ENCODE results near the gene GATA2. TPM values are rescaled to one million over a fixed set of nuclear protein-coding genes. Genes with fewer than 3 reads are reported as not detected.
A peak's percentile ranks its signal among the peaks of the same experiment; 100 is the strongest.

GATA2 gene
- total RNA-seq, 1 experiment from 2014 or later: 18.6 TPM

GRCh38 chr3:128499724-128500275, 6.8 kb upstream of the GATA2 start:
- H4K20me1 ChIP-seq (ENCODE audit: insufficient read depth): no peaks in the 10 kb centered on the region
- peaks cover 5% of the 10 kb centered on the region; the same call in 1 of the 2 replicates for H3K79me2 ChIP-seq (ENCODE audit: insufficient read depth, low read length)
- no TSS peak for BruUV-seq (replicated peaks)
- intact Hi-C loops (cut with micrococcal nuclease): loop anchor here (5.0 kb wide), 2 partner anchors 72 to 272 kb away; no protein-coding TSS in a partner anchor
- TF ChIP-seq FOSL1 (IDR thresholded peaks at IDR 0.05; ENCODE audit: low read depth): peak; percentile 14; the same call in 1 of the 2 replicates
- TF ChIP-seq ELF1 (IDR thresholded peaks at IDR 0.05; ENCODE audit: borderline replicate concordance, low read depth): no peak
- no peaks in the 10 kb centered on the region for H3K9me3 ChIP-seq (ENCODE audit: control insufficient read depth in 1 of 2, insufficient read depth in 1 of 2, low read depth in 1 of 2, low read length in 2 of 2)
- no peaks in the 10 kb centered on the region for H3K27me3 ChIP-seq (ENCODE audit: insufficient read depth, low read length)
- no peak overlapping the region for H3K9ac ChIP-seq (ENCODE audit: low read length)
- 0 out of 2 replicates have a peak, but pooled peaks have one; percentile 19 for ATAC-seq
- H3K9me2 ChIP-seq (ENCODE audit: insufficient read depth): no peaks in the 10 kb centered on the region
- H3K4me3 ChIP-seq (replicated peaks in 1 of 2; ENCODE audit: low read depth in 1 of 2, low read length in 2 of 2): no peak overlapping the region
- RAD21 ChIA-PET (ENCODE audit: low non-redundant PET in 1 of 2, low total read pairs in 2 of 2, uncharacterized antibody in 2 of 2, unreplicated experiment in 2 of 2): no interaction called here
- no peak for DNase-seq (ENCODE audit: low read depth, low spot score)
- peaks cover 0 to 13% of the 10 kb centered on the region in 2 experiments; a peak in 2 of 4 replicates for H3K4me1 ChIP-seq (ENCODE audit: control insufficient read depth in 1 of 2, insufficient read depth in 2 of 2, low read length in 2 of 2)
- H3K27ac ChIP-seq (ENCODE audit: low read depth, low read length): no peak overlapping the region
- H3K36me3 ChIP-seq (ENCODE audit: control insufficient read depth in 1 of 2, insufficient read depth in 2 of 2, low read length in 2 of 2): no peaks in the 10 kb centered on the region
- CTCF ChIA-PET: no interaction called here
- POLR2A ChIA-PET: no interaction called here
- H3K4me2 ChIP-seq (ENCODE audit: low read length): no peak overlapping the region
- H2AFZ ChIP-seq (ENCODE audit: low read depth, low read length, poor library complexity, severe bottlenecking): no peak overlapping the region

DNA sequence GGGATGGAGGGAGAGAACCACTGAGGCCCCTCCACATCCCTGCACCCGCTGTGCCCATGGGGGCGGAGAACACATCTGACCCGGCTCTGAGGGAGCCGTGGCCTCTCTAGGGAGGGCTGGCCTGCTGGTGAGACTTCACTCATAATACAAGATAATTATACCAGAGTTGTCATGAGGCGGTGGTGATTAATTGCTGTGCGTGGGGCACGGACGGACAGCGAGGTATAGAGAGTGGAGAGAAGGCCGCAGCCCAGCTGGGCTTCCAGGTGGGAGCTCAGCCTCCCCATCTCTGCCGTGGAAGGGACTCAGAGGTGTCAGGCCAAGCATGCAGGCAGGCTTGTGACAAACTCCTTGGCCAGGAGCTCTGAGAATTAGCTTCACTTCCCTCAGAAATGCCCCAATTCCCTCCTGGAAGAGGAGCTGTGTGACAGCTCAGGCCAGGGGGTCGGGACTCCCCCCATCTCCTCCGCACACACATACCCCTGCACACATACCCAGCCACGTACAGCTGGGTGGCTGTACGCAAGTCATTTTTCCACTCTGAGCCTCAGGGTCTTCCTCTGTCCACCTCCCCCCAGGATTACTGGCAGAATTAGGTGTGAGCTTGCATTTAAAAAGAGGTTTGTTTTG, 6.0 kb upstream of the GATA2 start:
- Histone ChIP-seq H4K20me1 (ENCODE audit: insufficient read depth) (no peaks in the 10 kb centered on the region), H3K4me3 (replicated peaks in 1 of 2; ENCODE audit: low read depth in 1 of 2, low read length in 2 of 2) (no peak overlapping the region), H3K9me2 (ENCODE audit: insufficient read depth) (no peaks in the 10 kb centered on the region), H3K27ac (ENCODE audit: low read depth, low read length) (no peak overlapping the region), H3K36me3 (ENCODE audit: control insufficient read depth in 1 of 2, insufficient read depth in 2 of 2, low read length in 2 of 2) (no peaks in the 10 kb centered on the region), H2AFZ (ENCODE audit: low read depth, low read length, poor library complexity, severe bottlenecking) (no peak overlapping the region), H3K79me2 (ENCODE audit: insufficient read depth, low read length) (peaks cover 7% of the 10 kb centered on the region; the same call in 1 of the 2 replicates), H3K4me2 (ENCODE audit: low read length) (no peak overlapping the region), H3K4me1 (ENCODE audit: control insufficient read depth in 1 of 2, insufficient read depth in 2 of 2, low read length in 2 of 2) (peaks cover 0 to 6% of the 10 kb centered on the region in 2 experiments; a peak in 2 of 4 replicates), H3K9ac (ENCODE audit: low read length) (no peak overlapping the region), H3K9me3 (ENCODE audit: control insufficient read depth in 1 of 2, insufficient read depth in 1 of 2, low read depth in 1 of 2, low read length in 2 of 2) (no peaks in the 10 kb centered on the region), H3K27me3 (ENCODE audit: insufficient read depth, low read length) (no peaks in the 10 kb centered on the region)
- no peak for ATAC-seq
- no peak for DNase-seq (ENCODE audit: low read depth, low spot score)
- ChIA-PET RAD21 (ENCODE audit: low non-redundant PET in 1 of 2, low total read pairs in 2 of 2, uncharacterized antibody in 2 of 2, unreplicated experiment in 2 of 2) (no interaction called here), CTCF (interaction anchor here (1.0 kb wide), 1 partner anchor 49 kb away, joined by 3 read pairs; no protein-coding TSS in a partner anchor), POLR2A (no interaction called here)
- intact Hi-C loops (cut with micrococcal nuclease): loop anchor here (5.0 kb wide), 1 partner anchor 272 kb away; no protein-coding TSS in a partner anchor
- BruUV-seq (replicated peaks): no TSS peak
- TF ChIP-seq, protein P1, sequence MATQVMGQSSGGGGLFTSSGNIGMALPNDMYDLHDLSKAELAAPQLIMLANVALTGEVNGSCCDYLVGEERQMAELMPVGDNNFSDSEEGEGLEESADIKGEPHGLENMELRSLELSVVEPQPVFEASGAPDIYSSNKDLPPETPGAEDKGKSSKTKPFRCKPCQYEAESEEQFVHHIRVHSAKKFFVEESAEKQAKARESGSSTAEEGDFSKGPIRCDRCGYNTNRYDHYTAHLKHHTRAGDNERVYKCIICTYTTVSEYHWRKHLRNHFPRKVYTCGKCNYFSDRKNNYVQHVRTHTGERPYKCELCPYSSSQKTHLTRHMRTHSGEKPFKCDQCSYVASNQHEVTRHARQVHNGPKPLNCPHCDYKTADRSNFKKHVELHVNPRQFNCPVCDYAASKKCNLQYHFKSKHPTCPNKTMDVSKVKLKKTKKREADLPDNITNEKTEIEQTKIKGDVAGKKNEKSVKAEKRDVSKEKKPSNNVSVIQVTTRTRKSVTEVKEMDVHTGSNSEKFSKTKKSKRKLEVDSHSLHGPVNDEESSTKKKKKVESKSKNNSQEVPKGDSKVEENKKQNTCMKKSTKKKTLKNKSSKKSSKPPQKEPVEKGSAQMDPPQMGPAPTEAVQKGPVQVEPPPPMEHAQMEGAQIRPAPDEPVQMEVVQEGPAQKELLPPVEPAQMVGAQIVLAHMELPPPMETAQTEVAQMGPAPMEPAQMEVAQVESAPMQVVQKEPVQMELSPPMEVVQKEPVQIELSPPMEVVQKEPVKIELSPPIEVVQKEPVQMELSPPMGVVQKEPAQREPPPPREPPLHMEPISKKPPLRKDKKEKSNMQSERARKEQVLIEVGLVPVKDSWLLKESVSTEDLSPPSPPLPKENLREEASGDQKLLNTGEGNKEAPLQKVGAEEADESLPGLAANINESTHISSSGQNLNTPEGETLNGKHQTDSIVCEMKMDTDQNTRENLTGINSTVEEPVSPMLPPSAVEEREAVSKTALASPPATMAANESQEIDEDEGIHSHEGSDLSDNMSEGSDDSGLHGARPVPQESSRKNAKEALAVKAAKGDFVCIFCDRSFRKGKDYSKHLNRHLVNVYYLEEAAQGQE (IDR thresholded peaks at IDR 0.05; ENCODE audit: low read depth): no peak
- TF ChIP-seq, protein P2, sequence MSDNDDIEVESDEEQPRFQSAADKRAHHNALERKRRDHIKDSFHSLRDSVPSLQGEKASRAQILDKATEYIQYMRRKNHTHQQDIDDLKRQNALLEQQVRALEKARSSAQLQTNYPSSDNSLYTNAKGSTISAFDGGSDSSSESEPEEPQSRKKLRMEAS (IDR thresholded peaks at IDR 0.05): no peak
- TF ChIP-seq EZH2 (IDR thresholded peaks at IDR 0.05) (no peak), YY1 (IDR thresholded peaks at IDR 0.05; ENCODE audit: extremely low read depth, insufficient replicate concordance, low read depth, low read length) (no peak), ZFX (IDR thresholded peaks at IDR 0.05) (no peak), ELF1 (IDR thresholded peaks at IDR 0.05; ENCODE audit: borderline replicate concordance, low read depth) (no peak), ZBTB33 (IDR thresholded peaks at IDR 0.05; ENCODE audit: extremely low read depth, insufficient replicate concordance, low read length) (no peak), CBX3 (IDR thresholded peaks at IDR 0.05; ENCODE audit: low read depth) (no peak)
